ENCODE results near the gene KIF26B.

- TF ChIP-seq CTCF (IDR thresholded peaks at IDR 0.05) (no peak), POLR2A (IDR thresholded peaks at IDR 0.05) (no peak), POLR2AphosphoS5 (IDR thresholded peaks at IDR 0.05; ENCODE audit: insufficient read depth in 1 of 2, low read depth in 1 of 2) (no peak)
Measured at GRCh38 chr1:245693116-245693793, 538.5 kb downstream of the KIF26B start.
